DMS79 treated with DMSO at 0.1 percent for 48 hours (cell line): ENCODE data around the gene ZNF648.
A peak's percentile ranks its signal among the peaks of the same experiment; 100 is the strongest.
"Not testable (repeated sequence)": the region's sequence is repeated elsewhere in the genome, so short reads cannot be mapped to it uniquely, and the experiment has no call there.

ENCODE experiments used
- DNase-seq: peaks from one replicate; lab custom pipeline; 2025; lab: John Stamatoyannopoulos, UW

The ZNF648 gene

DNA sequence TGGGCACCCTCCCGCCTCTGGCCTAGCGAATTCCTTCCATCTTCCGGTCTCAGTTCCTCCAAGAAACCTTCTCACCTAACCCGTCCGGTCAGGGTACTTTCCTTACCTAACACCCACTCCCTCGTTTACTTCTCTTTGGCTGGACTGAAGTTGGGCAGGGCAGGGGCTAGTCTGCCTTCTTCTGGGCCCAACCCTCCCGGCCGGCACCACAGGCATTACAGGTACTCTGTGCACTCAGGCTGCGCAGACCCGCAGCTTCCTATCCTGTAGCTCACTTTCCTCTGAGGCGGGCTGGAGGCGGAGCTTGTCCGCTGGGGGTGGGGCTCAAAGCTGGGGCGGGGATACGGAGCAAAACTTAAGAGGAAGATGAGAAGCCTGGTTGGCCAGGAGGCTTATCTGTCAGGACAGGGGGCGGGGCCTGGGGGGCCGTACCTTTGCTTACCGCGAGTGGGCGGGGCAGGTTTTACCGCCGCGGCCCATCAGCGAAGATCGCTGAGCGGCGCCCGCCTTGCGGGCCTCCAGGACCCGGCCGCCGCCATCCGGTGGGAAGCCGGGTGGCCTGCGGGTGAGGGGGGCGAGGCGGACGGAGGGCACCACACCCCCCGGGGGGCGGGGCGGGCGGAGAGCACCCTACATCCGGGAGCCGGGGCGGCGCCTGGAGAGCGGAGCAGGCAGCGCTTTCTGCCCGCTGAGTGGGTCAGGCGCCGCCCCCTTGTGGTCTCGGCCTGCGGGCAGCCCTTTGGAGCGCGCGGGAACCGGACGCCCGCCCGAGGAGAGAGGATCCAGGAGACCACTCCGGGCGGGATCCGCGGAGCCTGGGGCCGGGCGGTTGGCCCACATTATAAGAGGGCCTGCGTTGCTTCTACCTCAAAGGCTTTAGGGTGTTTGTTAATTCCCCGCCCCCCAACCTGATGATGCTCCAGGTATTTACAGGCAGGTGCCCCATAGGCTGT, 31.9 kb downstream of the ZNF648 start:
- DNase-seq: peak; percentile 91

DNA sequence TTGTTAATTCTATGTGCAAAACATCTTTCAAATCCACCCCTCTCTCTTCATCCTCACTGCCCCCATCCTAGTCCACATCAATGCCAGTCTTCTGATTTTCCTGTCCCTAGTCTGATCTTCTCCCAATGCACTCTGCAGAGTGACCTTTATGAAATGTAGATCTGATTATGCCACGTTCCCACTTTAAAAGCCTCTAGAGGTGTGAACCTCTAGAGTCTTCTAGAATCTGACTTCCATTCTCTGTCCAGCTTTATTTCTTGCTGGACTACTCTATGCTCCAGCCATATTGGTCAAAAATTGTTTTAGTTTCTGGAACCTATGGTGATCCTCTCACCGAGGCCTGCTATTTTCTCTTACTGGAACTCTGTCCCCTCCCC, 32.5 kb downstream of the ZNF648 start:
- no peak for DNase-seq

DNA sequence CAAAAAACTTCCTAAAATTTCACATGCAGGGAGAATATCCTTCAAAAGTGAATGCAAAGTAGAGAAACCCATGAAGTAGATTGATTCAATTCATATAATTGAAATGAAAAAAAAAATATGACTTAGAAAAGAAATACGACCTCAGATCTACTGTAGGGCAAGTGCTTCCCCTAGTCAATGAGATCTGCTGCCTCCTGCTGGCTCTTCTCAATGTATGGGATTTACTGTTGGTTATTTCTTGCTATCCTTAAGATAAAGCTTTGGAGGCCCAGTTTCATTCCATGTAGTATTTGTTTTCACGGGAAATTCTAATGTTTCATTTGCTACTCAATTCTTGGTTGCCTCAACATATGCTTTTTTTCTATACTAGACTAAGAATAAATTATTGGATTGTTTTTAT, 46.2 kb downstream of the ZNF648 start:
- DNase-seq: no peak

DNA sequence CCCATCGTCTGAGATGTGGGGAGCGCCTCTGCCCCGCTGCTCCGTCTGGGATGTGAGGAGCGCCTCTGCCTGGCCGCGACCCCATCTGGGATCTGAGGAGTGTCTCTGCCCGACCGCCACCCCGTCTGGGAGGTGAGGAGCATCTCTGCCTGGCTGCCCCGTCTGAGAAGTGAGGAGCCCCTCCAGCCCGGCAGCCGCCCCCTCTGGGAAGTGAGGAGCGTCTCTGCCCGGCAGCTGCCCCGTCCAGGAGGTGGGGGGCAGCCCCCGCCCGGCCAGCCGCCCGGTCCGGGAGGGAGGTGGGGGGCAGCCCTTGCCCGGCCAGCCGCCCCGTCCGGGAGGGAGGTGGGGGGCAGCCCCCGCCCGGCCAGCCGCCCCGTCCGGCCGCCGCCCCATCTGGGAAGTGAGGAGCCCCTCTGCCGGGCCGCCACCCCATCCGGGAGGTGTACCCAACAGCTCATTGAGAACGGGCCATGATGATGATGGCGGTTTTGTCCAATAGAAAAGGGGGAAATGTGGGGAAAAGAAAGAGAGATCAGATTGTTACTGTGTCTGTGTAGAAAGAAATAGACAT, 50.6 kb downstream of the ZNF648 start:
- DNase-seq: not testable (repeated sequence)

DNA sequence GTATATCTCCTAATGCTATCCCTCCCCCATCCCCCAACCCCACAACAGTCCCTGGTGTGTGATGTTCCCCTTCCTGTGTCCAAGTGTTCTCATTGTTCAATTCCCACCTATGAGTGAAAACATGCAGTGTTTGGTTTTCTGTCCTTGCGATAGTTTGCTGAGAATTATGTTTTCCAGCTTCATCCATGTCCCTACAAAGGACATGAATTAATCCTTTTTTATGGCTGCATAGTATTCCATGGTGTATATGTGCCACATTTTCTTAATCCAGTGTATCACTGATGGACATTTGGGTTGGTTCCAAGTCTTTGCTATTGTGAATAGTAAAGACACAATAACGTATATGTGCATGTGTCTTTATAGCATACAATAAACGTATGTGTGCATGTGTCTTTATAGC, 56.1 kb downstream of the ZNF648 start:
- not testable (repeated sequence) for DNase-seq

DNA sequence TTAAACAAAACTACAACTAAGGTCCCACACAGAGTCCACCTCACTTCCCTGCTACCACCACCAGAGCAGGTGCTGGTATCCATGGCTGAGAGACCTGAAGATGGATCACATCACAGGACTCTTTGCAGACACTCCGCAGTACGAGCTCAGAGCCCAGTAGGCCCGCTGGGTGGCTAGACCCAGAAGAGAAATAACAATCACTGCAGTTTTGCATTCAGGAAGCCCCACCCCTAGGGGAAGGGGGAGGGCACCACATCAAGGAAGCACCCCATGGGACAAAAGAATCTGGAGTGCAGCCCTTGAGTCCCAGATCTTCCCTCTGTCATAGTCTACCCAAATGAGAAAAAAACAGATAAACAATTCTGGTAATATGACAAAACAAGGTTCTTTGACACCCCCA, 56.9 kb downstream of the ZNF648 start:
- DNase-seq: no peak
